GM19043 (cell line): ENCODE results near the gene SMAD3.

Experiments used
- ATAC-seq: cut with Tn5 transposase; IDR thresholded peaks from one replicate; pipeline ENCODE4 v1.9.1; 2021; ENCODE audit warnings: low read depth; ENCODE audit not compliant: unreplicated experiment

The SMAD3 gene

GRCh38 chr15:67156834-67157233 lies 91.4 kb downstream of the SMAD3 start:
- no peak for ATAC-seq

- ATAC-seq: no peak
Observed at GRCh38 chr15:67157521-67158252, 92.3 kb downstream of the SMAD3 start.

- ATAC-seq: no peak
Observed at GRCh38 chr15:67158367-67158766, 93.0 kb downstream of the SMAD3 start.

- no peak for ATAC-seq
Observed at GRCh38 chr15:67161412-67161811, 96.0 kb downstream of the SMAD3 start.

- no peak for ATAC-seq
Observed at GRCh38 chr15:67161881-67162280, 96.5 kb downstream of the SMAD3 start.

- no peak for ATAC-seq
Observed at GRCh38 chr15:67163180-67163579, 97.8 kb downstream of the SMAD3 start.

- ATAC-seq: no peak
Observed at GRCh38 chr15:67164401-67164791, 99.0 kb downstream of the SMAD3 start.

- no peak for ATAC-seq
Observed at GRCh38 chr15:67164811-67165253, 99.4 kb downstream of the SMAD3 start.

GRCh38 chr15:67165254-67166253 lies 100.2 kb downstream of the SMAD3 start:
- no peak for ATAC-seq

GRCh38 chr15:67166280-67167009 lies 101.0 kb downstream of the SMAD3 start:
- ATAC-seq: no peak

GRCh38 chr15:67167091-67167490 lies 101.7 kb downstream of the SMAD3 start:
- no peak for ATAC-seq

- ATAC-seq: no peak
Observed at GRCh38 chr15:67168694-67169093, 103.3 kb downstream of the SMAD3 start.

- ATAC-seq: no peak
Observed at GRCh38 chr15:67170143-67170925, 104.9 kb downstream of the SMAD3 start.

GRCh38 chr15:67171471-67171870 lies 106.1 kb downstream of the SMAD3 start:
- no peak for ATAC-seq

- ATAC-seq: no peak
Observed at GRCh38 chr15:67172172-67172571, 106.8 kb downstream of the SMAD3 start.

GRCh38 chr15:67173005-67173404 lies 107.6 kb downstream of the SMAD3 start:
- ATAC-seq: no peak

GRCh38 chr15:67173786-67174185 lies 108.4 kb downstream of the SMAD3 start:
- ATAC-seq: no peak

- no peak for ATAC-seq
Observed at GRCh38 chr15:67174446-67174845, 109.0 kb downstream of the SMAD3 start.

- ATAC-seq: no peak
Observed at GRCh38 chr15:67174864-67175573, 109.6 kb downstream of the SMAD3 start.
